ENCODE data around the gene COL18A1. TPM values are rescaled to one million over a fixed set of nuclear protein-coding genes. Genes with fewer than 3 reads are reported as not detected.
A peak's percentile ranks its signal among the peaks of the same experiment; 100 is the strongest.

Gene COL18A1
- total and polyA plus RNA-seq, 2 donors from 2014 or later, result 150 to 316 TPM

DNA sequence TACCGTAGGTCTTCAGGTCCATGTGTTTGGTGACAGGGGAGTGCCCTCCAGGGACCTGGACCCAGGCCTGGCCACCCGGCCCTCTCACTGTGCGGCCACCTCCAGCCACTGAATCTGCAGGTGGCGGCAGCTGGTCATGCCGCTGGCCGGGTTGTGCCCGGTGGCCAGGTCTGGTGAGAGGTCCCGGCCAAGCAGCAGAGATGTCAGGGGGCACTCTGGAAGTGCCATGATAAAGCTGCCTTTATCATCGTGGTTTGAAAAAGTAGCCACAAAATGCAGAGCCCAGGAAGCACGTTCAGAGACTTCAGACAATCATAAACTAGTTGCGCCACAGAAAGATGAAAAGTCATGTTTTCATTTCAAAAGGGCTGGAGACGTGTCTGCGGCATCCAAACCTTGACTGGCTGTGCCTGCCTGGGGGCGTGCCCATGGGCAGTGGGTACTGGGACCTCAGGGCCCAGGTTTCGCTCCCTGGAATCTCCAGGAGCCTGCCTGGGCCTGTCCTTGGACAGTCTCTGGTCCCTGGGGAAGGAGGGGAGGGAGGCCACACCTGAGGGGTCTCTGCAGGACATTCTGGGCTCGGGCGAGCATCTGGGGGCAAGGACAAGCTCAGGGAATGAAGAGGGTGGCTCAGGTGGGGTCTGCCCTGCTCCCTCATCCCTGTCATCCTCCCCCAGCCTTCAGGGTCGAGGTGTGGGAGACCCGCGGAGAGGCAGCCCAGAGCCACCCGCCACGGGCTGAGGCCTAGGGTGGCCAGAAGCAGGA is 44.9 kb downstream of the COL18A1 start:
- Histone ChIP-seq H3K36me3 (ENCODE audit: control insufficient read depth in 2 of 3, insufficient read depth in 3 of 3, low read length in 3 of 3) (peaks cover 0 to 7% (median 5%) of the 10 kb centered on the region in 3 donors), H3K27ac (ENCODE audit: low read depth in 2 of 2, low read length in 2 of 2) (no peak overlapping the region), H3K9me3 (ENCODE audit: control insufficient read depth in 2 of 3, insufficient read depth in 1 of 3, low read length in 3 of 3) (peaks cover 0 to 3% (median 2%) of the 10 kb centered on the region in 3 donors), H3K27me3 (ENCODE audit: control insufficient read depth, insufficient read depth, low read length) (no peaks in the 10 kb centered on the region), H3K4me1 (ENCODE audit: control insufficient read depth in 2 of 3, insufficient read depth in 2 of 3, low read depth in 1 of 3, low read length in 3 of 3) (peaks cover 0 to 24% (median 13%) of the 10 kb centered on the region in 3 donors), H3K4me3 (ENCODE audit: low read length in 3 of 3) (no peak overlapping the region), H3K9ac (ENCODE audit: low read length in 3 of 3) (no peak overlapping the region)
- intact Hi-C loops (cut with DNase I), result no loop called here
- peak in 1 of 5 donors; percentile 59 for DNase-seq
- FAIRE-seq, result no peak
- no peak for TF ChIP-seq CTCF (IDR thresholded peaks at IDR 0.05; ENCODE audit: borderline replicate concordance, extremely low read depth, insufficient read depth)

DNA sequence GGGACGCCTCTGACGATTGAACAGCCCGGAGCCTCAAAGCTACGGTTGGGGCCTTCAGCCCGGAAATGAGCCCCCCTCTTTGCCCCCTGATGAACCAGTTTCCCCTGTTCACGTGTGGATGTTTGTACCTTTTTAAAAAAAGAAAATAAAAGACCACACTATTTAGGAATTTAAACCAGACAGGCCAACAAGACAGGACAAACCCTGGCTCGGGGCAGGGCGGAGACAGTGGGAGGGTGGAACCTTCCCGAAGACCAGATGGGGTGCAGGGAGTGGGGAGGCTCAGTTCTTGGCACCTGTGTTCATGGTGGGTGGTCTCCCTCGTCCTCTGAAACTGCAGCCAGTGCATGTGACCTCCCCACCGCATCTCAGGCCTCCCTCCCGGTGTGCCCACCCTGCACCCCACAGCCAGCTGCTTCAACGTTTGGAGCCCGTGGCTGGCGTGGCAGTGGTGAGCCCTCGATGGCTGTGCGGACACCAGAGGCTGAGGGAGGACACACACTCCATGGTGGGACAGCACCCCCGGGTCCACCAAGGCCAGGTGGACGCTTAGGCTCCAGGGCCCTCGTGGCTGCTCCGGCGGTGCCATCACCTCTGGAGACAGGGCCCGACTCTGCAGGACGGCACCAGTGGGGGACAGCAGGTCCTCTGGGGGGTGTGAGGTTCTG is 45.6 kb downstream of the COL18A1 start:
- DNase-seq (peak in 1 of 5 donors; percentile 72), FAIRE-seq (no peak)
- Histone ChIP-seq H3K4me1 (ENCODE audit: control insufficient read depth in 2 of 3, insufficient read depth in 2 of 3, low read depth in 1 of 3, low read length in 3 of 3) (peaks cover 0 to 31% (median 16%) of the 10 kb centered on the region in 3 donors), H3K9ac (ENCODE audit: low read length in 3 of 3) (no peak overlapping the region), H3K4me3 (ENCODE audit: low read length in 3 of 3) (no peak overlapping the region), H3K9me3 (ENCODE audit: control insufficient read depth in 2 of 3, insufficient read depth in 1 of 3, low read length in 3 of 3) (peaks cover 0 to 3% (median 2%) of the 10 kb centered on the region in 3 donors), H3K27me3 (ENCODE audit: control insufficient read depth, insufficient read depth, low read length) (no peaks in the 10 kb centered on the region), H3K27ac (ENCODE audit: low read depth in 2 of 2, low read length in 2 of 2) (no peak overlapping the region), H3K36me3 (ENCODE audit: control insufficient read depth in 2 of 3, insufficient read depth in 3 of 3, low read length in 3 of 3) (peaks cover 0 to 7% (median 5%) of the 10 kb centered on the region in 3 donors)
- TF ChIP-seq CTCF (IDR thresholded peaks at IDR 0.05; ENCODE audit: borderline replicate concordance, extremely low read depth, insufficient read depth), result no peak
- intact Hi-C loops (cut with DNase I), result no loop called here

GRCh38 chr21:45451091-45451740 is 46.3 kb downstream of the COL18A1 start:
- intact Hi-C loops (cut with DNase I), result no loop called here
- peak in 1 of 5 donors; percentile 32 for DNase-seq
- FAIRE-seq, result no peak
- peaks cover 0 to 7% (median 5%) of the 10 kb centered on the region in 3 donors for H3K36me3 ChIP-seq (ENCODE audit: control insufficient read depth in 2 of 3, insufficient read depth in 3 of 3, low read length in 3 of 3)
- H3K4me1 ChIP-seq (ENCODE audit: control insufficient read depth in 2 of 3, insufficient read depth in 2 of 3, low read depth in 1 of 3, low read length in 3 of 3), result peaks cover 0 to 33% (median 16%) of the 10 kb centered on the region in 3 donors
- peaks cover 0 to 3% (median 2%) of the 10 kb centered on the region in 3 donors for H3K9me3 ChIP-seq (ENCODE audit: control insufficient read depth in 2 of 3, insufficient read depth in 1 of 3, low read length in 3 of 3)
- TF ChIP-seq CTCF (IDR thresholded peaks at IDR 0.05; ENCODE audit: borderline replicate concordance, extremely low read depth, insufficient read depth), result no peak
- H3K4me3 ChIP-seq (ENCODE audit: low read length in 3 of 3), result no peak overlapping the region
- no peak overlapping the region for H3K9ac ChIP-seq (ENCODE audit: low read length in 3 of 3)
- H3K27ac ChIP-seq (ENCODE audit: low read depth in 2 of 2, low read length in 2 of 2), result no peak overlapping the region
- no peaks in the 10 kb centered on the region for H3K27me3 ChIP-seq (ENCODE audit: control insufficient read depth, insufficient read depth, low read length)

Measured in kidney (tissue), 14 donors.